Measurements from ENCODE around the gene CLTC.

CLTC gene

DNA sequence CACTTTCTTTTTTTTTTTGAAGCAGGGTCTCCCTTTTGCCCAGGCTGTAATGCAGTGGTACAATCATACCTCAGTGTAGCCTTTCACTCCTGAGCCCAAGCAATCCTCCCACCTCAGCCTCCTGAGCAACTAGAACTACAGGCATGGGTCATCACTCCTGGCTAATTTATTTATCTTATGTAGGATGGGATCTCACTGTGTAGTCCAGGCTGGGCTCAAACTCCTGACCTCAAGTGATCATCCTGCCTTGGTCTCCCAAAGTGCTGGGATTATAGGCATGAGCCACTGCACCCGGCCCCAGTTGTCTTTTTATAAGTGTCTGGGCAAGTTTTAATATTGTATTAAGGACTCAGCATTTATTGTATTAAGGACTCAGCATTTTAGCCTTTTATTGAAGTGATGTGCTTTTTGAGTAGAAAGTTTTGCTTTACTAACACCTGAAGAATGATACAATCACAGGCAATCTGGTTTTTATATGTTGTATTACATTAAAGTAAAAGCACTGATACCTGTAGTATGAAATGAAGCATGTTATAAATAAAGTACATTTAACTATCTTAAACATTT lies 110.7 kb downstream of the CLTC start:
- DNase-seq, result no peak

DNA sequence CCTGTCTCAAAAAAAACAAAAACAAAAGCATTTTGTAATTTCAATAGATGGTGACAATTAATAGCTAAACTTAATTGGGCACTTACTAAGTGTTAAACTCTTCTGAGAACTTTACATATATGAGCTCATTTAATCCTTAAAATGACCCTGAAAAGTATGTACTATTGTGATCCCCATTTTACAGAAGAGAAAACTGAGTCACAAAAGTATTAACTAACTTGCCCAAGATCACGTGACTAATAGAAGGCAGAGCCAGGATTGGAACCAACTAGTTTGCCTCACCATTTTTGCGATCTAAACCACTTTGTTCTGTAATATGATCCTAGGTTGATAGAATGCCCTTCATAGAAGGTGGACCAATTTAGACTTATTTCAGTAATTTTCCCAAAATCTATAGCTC lies 114.0 kb downstream of the CLTC start:
- no peak for DNase-seq

GRCh38 chr17:59734226-59734625 lies 114.5 kb downstream of the CLTC start:
- no peak for DNase-seq

GRCh38 chr17:59737324-59737723 lies 117.6 kb downstream of the CLTC start:
- DNase-seq, result no peak

GRCh38 chr17:59743842-59744241 lies 124.1 kb downstream of the CLTC start:
- DNase-seq, result no peak

- no peak for DNase-seq
Observed at GRCh38 chr17:59745040-59745439, 125.3 kb downstream of the CLTC start.

Data from T-helper 1 cell (primary cell).